A673 (cell line): ENCODE results near the gene ACOXL.

Experiments
- EZH2 ChIP-seq: fragments of 200-600 bp; sonication (generic); IDR thresholded peaks from 2 replicates; pipeline ENCODE4 v1.6.1; 2017; ENCODE audit warnings: borderline replicate concordance, low read depth, mild to moderate bottlenecking, mixed read lengths, antibody characterized with exemption, low read length; ENCODE audit not compliant: poor library complexity, severe bottlenecking
- TF ChIP-seq, protein P1 (sequence below): fragments of 300-800, 200-600 bp; sonication (generic); conservative IDR thresholded peaks from 2 replicates; pipeline ENCODE4 v1.5.1; 2017; ENCODE audit warnings: low read depth, mild to moderate bottlenecking, antibody characterized with exemption, low read length, moderate library complexity, mixed read lengths

- TF ChIP-seq EZH2 = no peak
- TF ChIP-seq, protein P1, sequence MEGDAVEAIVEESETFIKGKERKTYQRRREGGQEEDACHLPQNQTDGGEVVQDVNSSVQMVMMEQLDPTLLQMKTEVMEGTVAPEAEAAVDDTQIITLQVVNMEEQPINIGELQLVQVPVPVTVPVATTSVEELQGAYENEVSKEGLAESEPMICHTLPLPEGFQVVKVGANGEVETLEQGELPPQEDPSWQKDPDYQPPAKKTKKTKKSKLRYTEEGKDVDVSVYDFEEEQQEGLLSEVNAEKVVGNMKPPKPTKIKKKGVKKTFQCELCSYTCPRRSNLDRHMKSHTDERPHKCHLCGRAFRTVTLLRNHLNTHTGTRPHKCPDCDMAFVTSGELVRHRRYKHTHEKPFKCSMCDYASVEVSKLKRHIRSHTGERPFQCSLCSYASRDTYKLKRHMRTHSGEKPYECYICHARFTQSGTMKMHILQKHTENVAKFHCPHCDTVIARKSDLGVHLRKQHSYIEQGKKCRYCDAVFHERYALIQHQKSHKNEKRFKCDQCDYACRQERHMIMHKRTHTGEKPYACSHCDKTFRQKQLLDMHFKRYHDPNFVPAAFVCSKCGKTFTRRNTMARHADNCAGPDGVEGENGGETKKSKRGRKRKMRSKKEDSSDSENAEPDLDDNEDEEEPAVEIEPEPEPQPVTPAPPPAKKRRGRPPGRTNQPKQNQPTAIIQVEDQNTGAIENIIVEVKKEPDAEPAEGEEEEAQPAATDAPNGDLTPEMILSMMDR = no peak
These were observed 368.4 kb downstream of the ACOXL start for GRCh38 chr2:111100765-111101162.
